NCI-H187 (cell line): ENCODE data around the gene ANKRD6.

Experiments
- DNase-seq, 2 experiments: peaks; one replicate each; lab custom pipeline; 2025; lab: John Stamatoyannopoulos, UW

ANKRD6 gene

DNA sequence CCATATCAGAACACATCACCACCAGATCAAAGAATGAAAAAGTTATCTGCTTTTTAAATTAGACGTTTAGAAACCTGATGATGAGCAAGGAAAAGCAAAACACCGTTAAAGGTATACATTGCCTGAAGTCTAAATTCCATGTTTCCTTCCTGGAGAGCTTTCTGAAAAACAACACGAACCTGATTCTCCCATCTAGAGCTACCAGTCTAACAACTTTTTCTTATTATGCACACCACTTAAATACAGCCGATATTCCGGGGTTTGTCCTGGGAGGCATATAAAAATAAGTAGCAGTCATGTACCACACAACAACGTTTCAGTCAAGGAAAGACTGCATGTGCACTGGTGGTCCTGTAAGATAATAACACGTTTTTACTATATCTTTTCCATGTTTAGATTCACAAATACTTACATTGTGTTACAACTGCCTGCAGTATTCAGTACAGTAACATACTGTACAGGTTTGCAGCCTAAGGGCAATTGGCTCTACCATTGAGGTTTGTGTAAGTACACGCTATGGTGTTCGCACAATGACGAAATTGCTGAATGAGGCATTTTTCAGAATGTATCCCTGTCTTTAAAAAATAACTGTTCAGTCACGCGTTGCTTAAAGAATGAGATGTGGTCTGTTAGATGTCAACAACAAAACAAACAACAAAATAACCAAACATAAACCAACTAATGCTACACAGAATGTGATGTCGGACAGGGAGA, 224.7 kb downstream of the ANKRD6 start:
- DNase-seq: no peak

DNA sequence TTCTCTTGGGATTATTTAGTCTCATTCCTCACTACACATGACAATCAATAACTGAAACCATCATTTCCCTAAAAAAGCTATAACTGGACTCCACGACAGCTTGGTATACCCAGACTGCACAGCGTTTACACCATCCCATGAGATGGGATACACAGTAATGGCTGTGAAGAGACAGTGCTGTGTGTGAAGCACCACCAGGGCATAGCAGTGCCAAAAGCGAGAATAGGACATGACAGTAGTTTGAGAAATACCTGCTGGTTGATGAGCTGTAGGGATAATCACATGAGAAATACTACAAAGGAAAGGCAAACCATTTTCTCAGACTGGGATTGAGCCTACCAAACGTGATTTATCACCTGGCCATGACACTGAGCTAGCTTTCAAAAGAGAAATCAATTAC, 228.0 kb downstream of the ANKRD6 start:
- no peak for DNase-seq

DNA sequence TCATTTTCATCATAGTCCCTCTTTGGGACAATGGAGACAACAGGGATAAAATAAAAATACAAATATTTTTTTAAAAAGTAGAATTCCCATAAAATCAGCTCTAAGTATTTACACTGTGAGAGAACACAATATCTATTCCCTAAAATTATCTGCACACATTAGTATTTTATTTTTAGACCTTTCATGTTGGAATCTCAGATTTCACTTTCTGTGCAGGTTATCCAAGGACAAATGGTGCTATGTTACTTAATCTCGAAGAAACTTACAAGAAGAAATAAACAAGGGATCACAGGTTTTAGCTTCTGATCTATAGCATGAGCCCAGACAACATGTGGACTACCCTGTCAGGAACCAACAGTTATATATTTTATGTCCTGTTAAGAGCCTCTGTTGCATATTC, 228.6 kb downstream of the ANKRD6 start:
- no peak for DNase-seq

DNA sequence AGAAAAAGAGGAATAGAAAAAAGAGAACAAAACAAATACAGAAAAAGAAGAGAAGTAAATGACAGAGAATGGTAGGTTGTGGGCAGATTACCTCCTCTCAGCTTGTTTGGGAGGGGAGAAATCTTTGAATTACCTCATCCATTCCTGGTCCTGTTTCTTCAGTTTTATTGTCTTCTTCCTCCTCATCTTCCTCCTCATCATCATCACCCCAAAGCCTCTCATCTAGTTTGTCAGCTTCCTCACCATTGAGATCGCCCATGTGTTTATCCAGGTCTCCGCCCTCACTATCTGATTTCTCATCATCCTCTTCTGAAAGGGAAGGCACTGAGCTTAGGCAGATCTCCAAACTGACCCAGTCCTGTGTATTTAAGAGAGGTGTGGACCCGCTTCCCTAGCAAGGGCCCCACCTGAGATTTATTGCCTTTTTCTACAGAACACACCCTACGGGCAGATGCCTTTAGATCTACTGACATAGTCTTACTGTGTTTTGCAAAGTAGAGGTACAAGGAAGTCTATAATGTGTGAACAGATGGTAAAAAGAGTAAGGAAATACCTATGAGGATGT, 229.8 kb downstream of the ANKRD6 start:
- DNase-seq: no peak

DNA sequence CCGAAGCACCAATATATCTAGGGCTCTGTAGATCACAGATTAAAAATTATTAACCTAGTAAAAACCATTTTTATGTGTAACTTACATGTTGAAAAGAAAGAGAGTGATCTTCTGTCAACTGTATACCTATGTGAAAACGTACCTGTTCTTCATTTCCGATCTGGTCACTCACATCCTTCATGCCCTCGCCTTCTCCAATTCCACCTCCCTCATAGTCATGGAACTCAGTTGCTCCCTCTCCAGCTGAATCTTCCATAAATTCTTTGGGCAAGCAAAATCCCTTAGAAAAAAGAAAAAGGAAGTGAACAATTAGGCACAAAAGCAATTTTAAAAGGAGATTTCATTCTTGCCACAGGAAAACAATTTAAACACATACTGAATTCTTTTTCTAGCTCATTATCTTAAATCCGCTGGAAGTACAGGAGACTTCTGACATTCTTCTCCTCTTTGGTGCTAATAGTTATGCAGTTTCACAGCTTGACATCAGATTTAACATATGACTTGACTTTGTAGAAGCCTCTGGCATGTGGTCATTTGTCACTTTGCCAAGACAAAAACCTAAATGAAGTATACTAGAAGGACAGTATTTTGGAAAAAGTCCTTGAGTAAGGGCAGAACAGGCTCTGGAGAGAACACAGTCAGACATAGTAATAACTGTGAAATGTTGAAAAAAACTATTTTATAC, 235.1 kb downstream of the ANKRD6 start:
- no peak for DNase-seq

DNA sequence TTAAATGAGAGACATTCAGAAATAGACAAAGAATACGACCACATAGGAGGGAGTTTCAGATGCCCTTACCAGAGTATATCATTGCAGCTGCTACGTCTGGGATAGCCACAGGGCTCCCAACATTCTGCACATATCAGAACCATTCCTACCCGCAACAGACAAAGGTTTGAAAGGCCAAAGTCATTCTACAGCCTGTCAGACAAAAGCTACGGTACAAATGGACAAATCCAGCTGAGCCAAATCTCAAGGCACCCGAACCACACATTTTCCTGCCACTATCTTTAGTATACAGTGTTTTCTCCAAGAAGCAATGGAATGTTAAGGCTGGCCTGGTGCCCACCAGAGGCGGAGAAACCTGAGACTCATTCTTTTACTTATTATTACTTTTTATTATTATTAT, 236.1 kb downstream of the ANKRD6 start:
- no peak for DNase-seq

DNA sequence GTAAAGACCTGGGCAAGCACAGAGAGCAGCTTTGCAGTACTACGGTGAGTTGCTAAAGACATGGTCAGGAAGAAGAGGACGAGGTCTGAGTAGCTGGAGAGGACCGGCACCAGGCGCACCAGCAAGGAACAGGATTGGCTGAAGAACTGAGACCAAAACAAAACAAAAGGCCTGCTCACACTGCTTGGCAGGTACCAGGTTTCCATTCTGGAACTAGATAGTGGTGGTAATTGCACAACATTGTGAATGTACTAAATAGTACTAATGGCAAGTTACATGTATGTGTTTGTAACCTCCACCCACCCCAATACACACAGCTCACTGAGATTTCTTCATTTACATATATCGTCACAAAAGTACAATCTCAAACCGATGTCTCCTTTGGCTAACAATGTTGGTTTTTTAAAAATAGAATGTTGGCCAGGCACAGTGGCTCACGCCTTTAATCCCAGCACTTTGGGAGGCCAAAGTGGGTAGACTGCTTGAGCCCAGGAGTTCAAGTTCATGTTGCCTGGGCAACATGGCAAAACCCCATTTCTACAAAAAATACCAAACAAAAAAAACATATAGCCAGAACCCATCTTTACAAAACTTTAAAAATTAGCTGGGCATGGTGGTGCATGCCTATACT, 238.1 kb downstream of the ANKRD6 start:
- no peak for DNase-seq

DNA sequence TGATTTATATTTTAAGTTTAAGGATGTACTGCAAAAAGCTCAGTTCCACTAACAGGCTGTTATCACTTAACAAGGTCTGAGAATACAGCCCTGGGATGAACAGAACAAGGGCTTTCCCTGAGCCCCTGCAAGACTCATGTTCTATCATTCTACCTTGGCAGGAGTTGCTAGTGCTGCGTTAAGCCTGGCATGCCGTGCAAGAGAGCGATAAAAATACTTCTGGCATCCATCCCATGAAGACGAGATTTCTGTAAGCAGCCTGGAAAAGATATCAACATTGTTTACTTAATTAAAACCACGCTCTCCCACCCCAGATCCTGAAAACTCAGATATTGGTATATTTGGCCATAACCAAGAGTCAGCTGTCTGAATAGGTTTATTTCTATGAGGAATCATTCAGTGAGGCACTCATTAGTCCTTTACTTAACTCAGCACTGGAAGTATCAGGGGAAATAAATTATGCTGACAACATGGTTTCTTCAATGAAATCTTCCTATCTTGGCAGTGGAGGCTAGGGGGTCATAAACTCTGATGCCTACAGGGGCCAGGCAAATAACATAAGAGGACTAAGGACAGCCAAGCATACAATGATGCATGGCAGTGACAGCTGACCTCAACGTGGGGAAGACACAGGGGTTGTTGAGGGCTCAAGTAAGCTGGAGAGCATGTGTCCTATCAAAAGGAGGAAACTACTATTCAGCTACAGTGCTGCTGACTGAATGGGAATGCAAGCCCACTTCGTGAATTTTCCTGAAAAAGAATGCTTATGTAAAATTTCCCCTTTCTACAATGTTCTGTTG, 243.2 kb downstream of the ANKRD6 start:
- no peak for DNase-seq

DNA sequence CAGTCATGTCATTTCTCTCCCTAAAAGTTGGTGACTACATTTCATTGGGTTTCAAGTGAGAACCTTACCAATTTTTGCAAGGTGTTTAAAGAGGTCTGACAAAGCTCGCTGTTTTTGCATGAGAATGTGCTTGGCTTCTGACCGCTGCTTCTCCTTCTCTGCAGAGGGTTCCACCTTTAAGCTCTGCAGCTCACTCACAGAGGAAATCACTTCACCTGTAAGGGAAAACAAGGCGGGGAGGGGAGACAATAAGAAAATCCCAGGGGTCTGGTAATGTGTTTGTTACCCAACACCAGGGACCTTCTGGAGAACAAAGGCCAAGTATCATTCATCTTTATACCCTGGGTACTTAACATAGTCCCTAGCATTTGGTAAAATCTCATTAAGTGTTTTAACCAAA, 245.6 kb downstream of the ANKRD6 start:
- no peak for DNase-seq

DNA sequence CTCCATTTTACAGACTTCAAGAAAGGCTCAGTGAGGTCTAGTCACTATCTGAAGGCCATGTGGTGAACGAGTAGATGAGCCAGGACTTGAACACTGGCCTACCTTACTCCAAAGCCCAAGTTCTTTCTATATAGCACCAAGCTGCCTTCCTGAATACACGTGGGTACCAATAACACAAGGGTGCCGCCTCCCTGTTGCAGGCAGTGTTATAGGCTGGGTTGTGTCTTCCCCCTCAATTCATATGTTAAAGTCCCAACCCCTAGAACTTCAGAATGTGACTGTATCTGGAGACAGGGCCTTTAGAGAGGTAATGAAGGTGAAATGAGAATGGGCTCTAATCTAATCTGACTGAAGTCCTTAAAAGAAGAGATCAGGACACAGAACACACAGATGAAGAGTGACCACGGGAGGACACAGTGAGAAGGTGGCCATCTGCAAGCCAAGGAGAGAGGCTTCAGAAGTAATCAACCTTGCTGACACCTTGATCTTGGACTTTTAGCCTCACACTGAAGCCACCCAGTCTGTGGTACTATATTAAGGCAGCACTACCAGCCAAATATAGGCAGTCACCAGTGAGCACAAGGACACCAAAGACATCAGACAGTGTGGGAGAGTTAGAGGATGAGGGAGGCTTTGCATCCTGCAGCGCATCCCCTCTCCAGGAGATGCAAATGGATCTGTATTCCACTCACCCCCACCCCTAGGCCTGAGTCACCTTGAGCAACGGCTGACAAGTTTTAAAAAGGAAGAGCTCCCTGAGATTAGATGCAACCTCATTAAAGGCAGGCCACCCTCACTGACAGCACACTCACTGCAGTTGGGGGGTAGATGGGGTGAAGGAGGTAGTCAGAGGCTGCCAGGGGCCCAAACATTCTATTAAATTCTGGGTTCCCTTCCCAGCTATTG, 246.5 kb downstream of the ANKRD6 start:
- no peak for DNase-seq

DNA sequence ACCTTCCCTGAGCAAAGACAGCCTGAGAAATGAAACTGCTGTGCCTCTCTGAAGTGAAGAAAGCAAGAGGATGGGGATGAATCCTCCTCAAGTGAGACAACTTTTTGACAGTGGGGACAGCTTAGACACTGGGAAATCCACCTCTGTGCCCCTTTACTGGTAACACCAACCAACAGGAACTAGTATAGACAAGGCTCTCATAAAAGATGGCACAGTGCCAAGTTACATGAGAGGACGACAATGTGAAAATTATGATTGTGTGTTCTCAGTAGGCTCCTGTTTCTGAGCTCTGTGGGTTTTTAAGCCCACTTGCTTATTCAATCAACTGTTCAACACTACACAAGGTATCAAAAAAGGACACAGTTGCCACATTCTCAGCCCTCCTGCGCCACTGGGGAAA, 247.2 kb downstream of the ANKRD6 start:
- DNase-seq: no peak

DNA sequence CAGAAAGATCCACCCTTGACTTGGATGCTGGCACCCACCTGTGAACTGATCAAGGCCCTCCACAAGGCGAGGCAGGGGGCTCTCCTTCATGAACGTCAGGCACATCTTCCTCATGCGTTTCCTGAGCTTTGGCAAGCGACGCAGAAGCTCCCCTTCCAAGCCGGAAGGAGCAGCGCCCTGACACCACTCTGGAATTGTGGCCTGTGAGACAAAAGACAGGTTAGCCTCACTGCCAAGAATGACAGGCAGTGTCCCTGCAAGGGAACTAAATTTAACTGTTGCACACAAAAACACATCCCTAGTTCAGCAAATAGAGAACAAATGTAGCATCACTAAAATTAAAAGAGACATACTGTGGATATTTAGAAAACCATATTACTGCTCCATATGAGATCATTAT, 247.6 kb downstream of the ANKRD6 start:
- DNase-seq: no peak

DNA sequence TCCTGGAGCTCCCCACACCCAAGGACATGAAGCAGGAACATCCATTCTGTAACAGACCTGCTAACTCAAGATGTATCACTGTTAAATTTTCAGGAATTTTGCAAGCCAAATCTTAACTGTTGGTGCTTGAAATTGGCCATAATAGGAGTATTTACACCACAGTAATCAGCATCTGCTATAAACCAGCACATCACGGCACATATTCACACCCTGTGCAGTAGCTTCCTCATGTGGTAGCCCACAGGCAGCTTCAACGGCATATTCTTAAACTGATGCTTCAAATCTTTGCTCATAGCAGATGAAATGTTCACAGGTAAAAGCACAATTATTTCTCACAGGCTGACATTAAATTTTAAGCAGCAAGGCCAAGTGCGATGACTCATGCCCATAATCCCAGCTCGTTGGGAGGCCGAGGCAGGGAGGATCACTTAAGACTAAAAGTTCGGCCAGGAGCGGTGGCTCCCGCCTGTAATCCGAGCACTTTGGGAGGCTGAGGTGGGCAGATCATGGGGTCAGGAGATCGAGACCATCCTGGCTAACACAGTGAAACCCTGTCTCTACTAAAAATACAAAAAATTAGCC, 249.1 kb downstream of the ANKRD6 start:
- DNase-seq: no peak

DNA sequence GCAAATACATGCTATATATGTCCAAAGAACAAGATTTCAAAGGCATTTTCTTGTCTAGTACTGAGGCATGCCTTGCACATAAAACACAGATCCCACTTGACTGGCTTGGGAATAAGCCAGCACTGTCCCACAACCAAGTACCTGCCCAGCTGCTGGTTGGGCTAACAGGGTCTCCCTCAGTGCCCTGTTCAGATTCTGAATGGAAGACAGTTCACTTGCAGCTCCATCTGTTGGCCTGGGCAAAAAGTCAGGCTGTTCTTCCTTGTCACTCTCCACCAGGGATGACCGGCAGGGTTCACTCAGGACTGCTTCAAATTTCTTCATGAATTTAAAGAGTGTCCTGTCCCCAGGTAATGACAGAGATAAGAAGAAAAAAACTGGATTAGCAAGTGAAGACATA, 250.0 kb downstream of the ANKRD6 start:
- DNase-seq: no peak
